Body of pancreas (tissue), 4 donors: ENCODE results near the gene EDEM2. TPM values are rescaled to one million over a fixed set of nuclear protein-coding genes. Genes with fewer than 3 reads are reported as not detected.
"Not testable (repeated sequence)": the region's sequence is repeated elsewhere in the genome, so short reads cannot be mapped to it uniquely, and the experiment has no call there.

Source experiments
- ATAC-seq: fragments of 150-250 bp; one replicate; pipeline ENCODE4 v1.9.1; 2016
- DNase-seq, 4 donors: peaks; one replicate each; pipeline ENCODE4 v3.0.0-alpha.2; 2019
- H3K27ac ChIP-seq, 4 donors: fragments of 200-600 bp; sonication (generic); 1 replicate in 3 of 4; 2 replicates in 1 of 4; pipeline versions ENCODE4 v1.5.1 to v1.6.1; 2016 to 2019; ENCODE audit warnings: mild to moderate bottlenecking in 1 of 4, mixed read lengths in 1 of 4, moderate library complexity in 1 of 4
- H3K27me3 ChIP-seq, 2 donors: fragments of 200-600 bp; sonication (generic); one replicate each; pipeline ENCODE4 v1.6.0; 2016; ENCODE audit warnings: mild to moderate bottlenecking in 1 of 2
- H3K36me3 ChIP-seq, 2 donors: fragments of 200-600 bp; sonication (generic); replicated peaks in 1 of 2; 2 replicates each; pipeline ENCODE4 v1.5.1; 2016; ENCODE audit warnings: low read depth in 2 of 2; ENCODE audit not compliant: insufficient read depth in 1 of 2
- H3K4me1 ChIP-seq: fragments of 200-600 bp; sonication (generic); one replicate; pipeline ENCODE4 v1.6.0; 2016
- H3K4me3 ChIP-seq, 2 donors: fragments of 200-600 bp; sonication (generic); 1 replicate in 1 of 2; 2 replicates in 1 of 2; pipeline ENCODE4 v1.5.1; 2016 to 2019
- H3K9me3 ChIP-seq, 3 donors: fragments of 200-600 bp; sonication (generic); 1 replicate in 2 of 3; 2 replicates in 1 of 3; pipeline ENCODE4 v1.5.1; 2016
- POLR2A ChIP-seq, 3 donors: fragments of 450-650 bp; IDR thresholded peaks; one replicate each; pipeline ENCODE4 v1.6.1; 2016; ENCODE audit warnings: antibody characterized with exemption in 3 of 3, mild to moderate bottlenecking in 2 of 3
- WGBS, 2 donors: methylation state at CpG; one replicate each; pipeline ENCODE4 v1.1.5; 2017; 5-methylcytosine and 5-hydroxymethylcytosine counted together
- intact Hi-C: fragments of 100-400 bp; cut with DNase I; formaldehyde crosslinking; loops from one replicate; pipeline ENCODE4 v1.15.1; 2023
- total RNA-seq, 2 donors: library from RNA; depleted of rRNA; stranded (reverse); fragments of >200 nt; gene quantifications; one replicate each; pipeline ENCODE4 v1.1.0, GENCODE V29; 2016
- TF ChIP-seq, protein P1 (sequence below), 7 experiments: fragments of 450-650 bp in 4 of 7; fragments of 200-600 bp in 3 of 7; sonication (generic) in 3 of 7; IDR thresholded peaks; one replicate each; pipeline ENCODE4 v1.5.1; 2016 to 2019; ENCODE audit warnings: antibody characterized with exemption in 7 of 7

EDEM2 gene
- total RNA-seq, 2 donors from 2014 or later: 18.1 to 24.6 TPM

DNA sequence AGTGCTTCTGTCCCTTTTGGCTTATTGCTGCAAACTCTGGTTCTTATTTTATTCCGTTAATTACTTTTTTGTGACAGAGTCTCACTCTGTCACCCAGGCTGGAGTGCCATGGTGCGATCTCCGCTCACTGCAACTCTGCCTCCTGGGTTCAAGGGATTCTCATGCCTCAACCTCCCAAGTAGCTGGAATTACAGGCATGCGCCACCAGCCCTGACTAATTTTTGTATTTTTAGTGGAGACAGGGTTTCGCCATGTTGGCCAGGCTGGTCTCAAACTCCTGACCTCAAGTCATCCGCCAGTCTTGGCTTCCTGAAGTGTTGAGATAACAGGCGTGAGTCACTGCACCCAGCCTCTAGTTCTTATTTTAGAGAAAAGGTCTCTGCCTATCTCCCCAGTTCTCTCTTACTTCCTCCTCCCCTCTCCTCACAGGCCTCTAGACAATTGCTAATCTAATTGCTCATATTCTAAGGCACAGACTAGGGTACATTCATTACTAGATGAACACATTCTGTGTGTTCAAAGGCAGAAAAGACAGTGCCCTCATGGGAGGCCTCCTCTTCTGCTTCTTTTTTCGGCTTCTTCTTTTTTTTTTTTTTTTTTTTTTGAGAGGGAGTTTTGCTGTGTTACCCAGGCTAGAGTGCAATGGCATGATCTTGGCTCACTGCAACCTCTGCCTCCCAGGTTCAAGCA lies 27.0 kb downstream of the EDEM2 start:
- ATAC-seq: no peak
- H3K4me3 ChIP-seq: no peak overlapping the region
- intact Hi-C loops: no loop called here
- H3K9me3 ChIP-seq: no peaks in the 10 kb centered on the region
- WGBS, 2 donors: 81 to 90% methylated on average over 8 of the region's 8 CpGs
- peak in 1 of 4 donors; percentile 12 for DNase-seq
- no peaks in the 10 kb centered on the region for H3K4me1 ChIP-seq
- peaks cover 22 to 58% of the 10 kb centered on the region in 2 donors for H3K36me3 ChIP-seq
- H3K27me3 ChIP-seq: no peaks in the 10 kb centered on the region
- H3K27ac ChIP-seq: no peak overlapping the region
- TF ChIP-seq, protein P1, sequence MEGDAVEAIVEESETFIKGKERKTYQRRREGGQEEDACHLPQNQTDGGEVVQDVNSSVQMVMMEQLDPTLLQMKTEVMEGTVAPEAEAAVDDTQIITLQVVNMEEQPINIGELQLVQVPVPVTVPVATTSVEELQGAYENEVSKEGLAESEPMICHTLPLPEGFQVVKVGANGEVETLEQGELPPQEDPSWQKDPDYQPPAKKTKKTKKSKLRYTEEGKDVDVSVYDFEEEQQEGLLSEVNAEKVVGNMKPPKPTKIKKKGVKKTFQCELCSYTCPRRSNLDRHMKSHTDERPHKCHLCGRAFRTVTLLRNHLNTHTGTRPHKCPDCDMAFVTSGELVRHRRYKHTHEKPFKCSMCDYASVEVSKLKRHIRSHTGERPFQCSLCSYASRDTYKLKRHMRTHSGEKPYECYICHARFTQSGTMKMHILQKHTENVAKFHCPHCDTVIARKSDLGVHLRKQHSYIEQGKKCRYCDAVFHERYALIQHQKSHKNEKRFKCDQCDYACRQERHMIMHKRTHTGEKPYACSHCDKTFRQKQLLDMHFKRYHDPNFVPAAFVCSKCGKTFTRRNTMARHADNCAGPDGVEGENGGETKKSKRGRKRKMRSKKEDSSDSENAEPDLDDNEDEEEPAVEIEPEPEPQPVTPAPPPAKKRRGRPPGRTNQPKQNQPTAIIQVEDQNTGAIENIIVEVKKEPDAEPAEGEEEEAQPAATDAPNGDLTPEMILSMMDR (IDR thresholded peaks at IDR 0.05): no peak
- no peak for TF ChIP-seq POLR2A (IDR thresholded peaks at IDR 0.05)

DNA sequence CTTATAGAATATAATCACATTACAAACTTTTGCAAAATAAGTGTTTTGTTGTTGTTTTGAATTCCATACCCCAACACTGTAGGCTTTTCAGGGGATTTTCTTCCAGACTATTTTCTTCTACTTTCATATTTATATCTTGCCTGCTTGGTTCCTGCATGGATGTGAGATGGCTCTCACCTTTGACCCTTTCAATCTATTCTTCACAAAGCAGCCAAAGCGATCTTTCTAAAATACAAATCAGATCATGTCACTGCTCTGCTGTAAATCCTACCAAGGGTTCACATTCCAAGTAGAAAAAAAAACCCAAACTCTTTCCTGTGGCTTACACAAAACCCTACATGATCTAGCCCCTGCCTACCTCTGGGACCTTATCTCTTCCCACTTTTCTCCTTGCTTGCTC lies 29.5 kb downstream of the EDEM2 start:
- WGBS, 2 donors: 94 to 97% methylated on average over 1 of the region's 1 CpG
- DNase-seq: no peak
- no peaks in the 10 kb centered on the region for H3K27me3 ChIP-seq
- H3K9me3 ChIP-seq: no peaks in the 10 kb centered on the region
- H3K27ac ChIP-seq: no peak overlapping the region
- H3K4me1 ChIP-seq: no peaks in the 10 kb centered on the region
- H3K36me3 ChIP-seq: peaks cover 7 to 44% of the 10 kb centered on the region in 2 donors
- no peak for ATAC-seq
- TF ChIP-seq POLR2A (IDR thresholded peaks at IDR 0.05): no peak
- TF ChIP-seq, protein P1 (IDR thresholded peaks at IDR 0.05): no peak
- intact Hi-C loops: no loop called here
- H3K4me3 ChIP-seq: no peak overlapping the region

DNA sequence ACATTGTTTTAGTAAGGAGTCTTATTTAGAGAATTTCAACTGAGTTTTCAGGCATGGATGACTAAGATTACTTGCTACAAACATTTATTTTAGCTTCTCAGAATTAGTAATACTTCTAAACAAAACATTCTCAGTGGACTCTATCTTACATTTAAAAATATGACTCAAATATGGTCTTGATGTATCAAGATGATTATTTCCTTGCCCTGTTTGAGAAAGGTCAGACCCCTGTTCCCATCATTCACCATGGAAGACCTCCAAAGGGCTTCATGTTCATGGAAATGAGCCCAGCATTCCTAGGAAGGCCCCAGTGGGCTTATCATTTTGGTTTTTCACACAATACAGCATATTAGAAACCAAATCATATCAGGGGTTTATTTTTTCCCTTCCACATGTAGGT lies 29.9 kb downstream of the EDEM2 start:
- Histone ChIP-seq H3K36me3 (peaks cover 4 to 40% of the 10 kb centered on the region in 2 donors), H3K27me3 (no peaks in the 10 kb centered on the region), H3K27ac (no peak overlapping the region), H3K4me3 (no peak overlapping the region), H3K4me1 (no peaks in the 10 kb centered on the region), H3K9me3 (no peaks in the 10 kb centered on the region)
- no peak for ATAC-seq
- intact Hi-C loops: no loop called here
- DNase-seq: no peak
- TF ChIP-seq, protein P1 (IDR thresholded peaks at IDR 0.05): no peak
- TF ChIP-seq POLR2A (IDR thresholded peaks at IDR 0.05): no peak

DNA sequence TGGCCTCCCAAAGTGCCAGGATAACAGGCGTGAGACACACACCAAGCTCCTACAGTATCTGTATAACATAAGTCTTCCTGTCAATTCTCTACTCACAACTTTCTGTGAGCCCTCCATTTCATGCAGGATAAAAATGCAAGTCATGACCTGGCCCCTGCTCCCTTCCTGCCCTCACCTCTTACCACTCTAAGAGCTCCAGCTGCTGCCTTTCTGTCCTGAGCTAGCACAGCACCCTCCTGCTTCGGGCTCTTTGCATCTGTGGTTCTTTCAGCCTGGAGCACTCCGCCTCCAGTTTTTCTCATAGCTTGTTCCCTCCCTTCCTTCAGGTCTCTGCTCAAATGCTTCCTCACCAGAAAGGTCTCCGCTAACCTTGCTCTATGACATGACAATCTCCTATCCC lies 30.9 kb downstream of the EDEM2 start:
- Histone ChIP-seq H3K36me3 (peaks cover 4 to 32% of the 10 kb centered on the region in 2 donors), H3K9me3 (no peaks in the 10 kb centered on the region), H3K27ac (no peak overlapping the region), H3K27me3 (no peaks in the 10 kb centered on the region), H3K4me3 (no peak overlapping the region), H3K4me1 (no peaks in the 10 kb centered on the region)
- intact Hi-C loops: no loop called here
- no peak for ATAC-seq
- TF ChIP-seq POLR2A (IDR thresholded peaks at IDR 0.05): no peak
- TF ChIP-seq, protein P1 (IDR thresholded peaks at IDR 0.05): no peak
- DNase-seq: no peak
- 92 to 95% methylated on average over 4 of the region's 4 CpGs for WGBS, 2 donors

DNA sequence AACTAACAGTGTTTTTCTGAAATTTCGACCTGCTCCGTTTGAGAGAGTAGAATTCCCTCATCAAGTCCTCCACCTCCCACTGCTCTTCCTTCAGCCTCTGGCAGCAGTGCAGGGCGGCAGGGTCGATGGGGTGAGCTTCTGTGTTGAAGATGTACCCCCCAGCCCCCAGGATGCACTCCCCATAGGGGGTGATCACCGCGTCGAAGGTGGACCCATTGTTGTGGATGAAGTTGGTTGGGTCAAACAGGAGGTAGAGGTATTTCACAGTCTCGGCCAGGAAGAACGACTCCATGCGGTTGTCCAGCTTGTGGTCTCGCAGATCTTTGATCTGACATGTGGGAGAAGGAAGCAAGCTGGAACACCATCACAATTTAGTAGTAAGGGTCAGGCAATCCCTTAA lies 31.5 kb downstream of the EDEM2 start:
- intact Hi-C loops: no loop called here
- DNase-seq: no peak

DNA sequence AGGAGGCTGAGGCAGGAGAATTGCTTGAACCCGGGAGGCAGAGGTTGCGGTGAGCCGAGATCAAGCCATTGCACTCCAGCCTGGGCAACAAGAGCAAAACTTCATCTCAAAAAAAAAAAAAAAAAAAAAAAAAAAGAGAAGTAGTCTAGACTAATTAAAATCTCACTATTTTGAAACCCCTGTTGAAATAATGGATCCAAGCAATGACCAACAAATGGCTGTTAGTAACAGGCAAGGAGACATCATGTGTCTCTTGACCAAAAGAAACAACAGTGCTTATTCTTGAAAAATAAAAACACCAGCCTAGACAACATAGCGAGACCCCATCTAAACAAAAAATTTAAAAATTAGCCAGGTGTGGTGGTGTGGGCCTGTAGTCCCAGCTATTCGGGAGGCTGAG lies 34.9 kb downstream of the EDEM2 start:
- H3K36me3 ChIP-seq, H3K27me3 ChIP-seq, H3K4me3 ChIP-seq, H3K27ac ChIP-seq, intact Hi-C loops, ATAC-seq, H3K4me1 ChIP-seq, DNase-seq, H3K9me3 ChIP-seq: not testable (repeated sequence)
- WGBS, 2 donors: 88 to 96% methylated on average over 5 of the region's 5 CpGs

More for the DNA sequence above, 31.5 kb downstream of the EDEM2 start:
- TF ChIP-seq, protein P1 (IDR thresholded peaks at IDR 0.05): no peak
- no peak for TF ChIP-seq POLR2A (IDR thresholded peaks at IDR 0.05)
- Histone ChIP-seq H3K27me3 (no peaks in the 10 kb centered on the region), H3K27ac (no peak overlapping the region), H3K36me3 (peaks cover 4 to 28% of the 10 kb centered on the region in 2 donors), H3K4me1 (no peaks in the 10 kb centered on the region), H3K4me3 (no peak overlapping the region), H3K9me3 (no peaks in the 10 kb centered on the region)
- 83 to 87% methylated on average over 8 to 11 of the region's 11 CpGs for WGBS, 2 donors
- no peak for ATAC-seq
